ENCODE measurements around the gene MEF2D.

MEF2D gene

DNA sequence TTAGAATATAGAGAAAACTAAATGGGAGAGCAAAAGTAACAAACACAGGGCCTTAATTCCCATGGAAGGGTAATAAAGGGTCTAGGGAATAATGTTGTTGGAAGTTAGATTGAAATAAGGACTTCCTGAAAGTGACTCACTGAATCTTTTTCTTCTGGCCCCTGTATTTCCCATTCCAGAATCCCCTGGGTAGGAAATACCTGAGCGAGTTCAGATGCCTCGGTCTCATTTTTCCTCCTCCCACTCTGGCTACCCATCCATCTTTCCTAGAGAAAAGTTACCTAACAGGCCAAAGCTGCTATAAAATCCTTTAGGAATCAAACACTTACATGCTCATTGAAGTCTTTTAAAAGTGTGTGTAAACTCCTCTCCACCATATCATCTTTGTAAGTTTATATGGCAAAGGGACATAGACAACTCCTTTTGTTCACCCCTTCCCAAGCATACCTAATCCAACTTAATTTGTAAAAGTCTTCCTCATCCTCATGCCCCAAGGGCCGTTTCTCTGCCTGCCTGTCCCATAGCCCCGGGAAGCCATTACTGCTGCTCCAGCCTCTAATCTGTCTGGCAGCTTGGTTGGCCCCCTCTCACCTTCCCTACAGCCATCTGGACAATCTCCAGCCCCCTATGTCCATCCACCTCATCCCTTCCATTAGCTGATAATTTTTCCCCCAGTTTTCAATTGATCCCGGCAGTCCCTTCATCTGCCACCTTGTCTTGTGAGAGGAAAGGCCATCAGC, 3.3 kb upstream of the MEF2D start:
- peak; percentile 37 for DNase-seq (ENCODE audit: low read depth)
- TF ChIP-seq CTCF (IDR thresholded peaks at IDR 0.05; ENCODE audit: low read length, missing control alignments), result no peak
- H3K4me3 ChIP-seq (replicated peaks; ENCODE audit: low read depth, low read length), result no peak overlapping the region

GRCh38 chr1:156502894-156503697, 2.5 kb upstream of the MEF2D start:
- TF ChIP-seq CTCF (IDR thresholded peaks at IDR 0.05; ENCODE audit: low read length, missing control alignments), result no peak
- H3K4me3 ChIP-seq (replicated peaks; ENCODE audit: low read depth, low read length), result peak overlapping the region; percentile 37
- DNase-seq (ENCODE audit: low read depth), result peak; percentile 96

DNA sequence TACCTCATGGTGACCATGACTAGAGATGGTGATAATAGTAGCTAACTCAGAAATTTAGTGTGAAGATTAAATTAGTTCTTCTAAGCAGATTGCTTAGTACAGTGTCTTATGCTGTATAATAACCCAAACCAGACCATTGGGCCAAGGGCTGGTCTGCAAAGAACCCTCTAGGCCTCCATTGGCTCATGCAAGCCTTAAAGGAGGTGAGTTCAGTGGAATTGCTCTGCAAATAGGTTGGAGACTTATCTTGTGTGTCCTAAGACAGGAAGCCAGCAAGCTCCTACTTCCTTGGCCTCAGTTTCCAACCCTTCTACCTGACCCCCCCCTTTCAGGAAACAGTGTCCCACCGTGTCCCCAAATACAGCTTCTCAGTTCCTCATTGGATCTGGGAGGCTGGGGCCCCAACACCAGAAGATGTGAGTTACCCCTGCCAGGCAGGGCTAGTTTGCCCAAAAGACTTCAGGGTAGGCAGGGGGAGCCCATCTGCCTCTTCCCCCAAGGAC, 1.9 kb upstream of the MEF2D start:
- TF ChIP-seq CTCF (IDR thresholded peaks at IDR 0.05; ENCODE audit: low read length, missing control alignments), result no peak
- H3K4me3 ChIP-seq (replicated peaks; ENCODE audit: low read depth, low read length), result no peak overlapping the region

GRCh38 chr1:156500793-156501506, 375 bp upstream of the MEF2D start:
- peak overlapping the region; percentile 99 for H3K4me3 ChIP-seq (replicated peaks; ENCODE audit: low read depth, low read length)
- peak; percentile 97 for DNase-seq (ENCODE audit: low read depth)
- TF ChIP-seq CTCF (IDR thresholded peaks at IDR 0.05; ENCODE audit: low read length, missing control alignments), result peak; percentile 33

More for the DNA sequence above, 1.9 kb upstream of the MEF2D start:
- DNase-seq (ENCODE audit: low read depth), result peak; percentile 37

- no peak for DNase-seq (ENCODE audit: low read depth)
Measured at GRCh38 chr1:156499842-156500542, 583 bp downstream of the MEF2D start.

More at GRCh38 chr1:156499842-156500542, 583 bp downstream of the MEF2D start:
- peak overlapping the region; percentile 99 for H3K4me3 ChIP-seq (replicated peaks; ENCODE audit: low read depth, low read length)
- no peak for TF ChIP-seq CTCF (IDR thresholded peaks at IDR 0.05; ENCODE audit: low read length, missing control alignments)

Measured in fibroblast of pulmonary artery (primary cell).